ENCODE results near the gene C3orf85. TPM values are rescaled to one million over a fixed set of nuclear protein-coding genes. Genes with fewer than 3 reads are reported as not detected.

The C3orf85 gene
- total RNA-seq, 1 donor from 2014 or later = not detected

DNA sequence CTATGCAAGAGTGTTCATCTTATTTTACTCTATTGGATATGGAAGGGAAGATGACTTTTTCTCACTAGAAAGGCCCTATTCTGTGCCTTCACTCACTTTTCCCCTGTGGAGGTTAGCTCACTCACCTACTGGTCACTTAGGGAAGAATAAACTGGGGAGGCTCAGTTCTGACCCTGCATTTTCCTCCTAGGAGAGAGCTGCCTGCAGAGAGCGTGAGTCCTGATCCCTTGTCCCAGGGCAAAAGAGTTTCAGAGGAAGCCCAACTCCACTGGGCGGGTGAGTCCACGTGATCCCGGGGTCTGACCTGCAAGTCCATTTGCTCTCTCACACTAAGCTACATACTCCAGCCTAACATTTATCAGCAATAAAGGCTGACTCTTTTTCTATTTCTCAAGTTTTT lies 26.9 kb upstream of the C3orf85 start:
- Histone ChIP-seq H3K27ac (no peak overlapping the region), H3K36me3 (no peaks in the 10 kb centered on the region), H3K27me3 (no peaks in the 10 kb centered on the region), H3K4me1 (no peaks in the 10 kb centered on the region), H3K9me3 (no peaks in the 10 kb centered on the region), H3K4me3 (no peak overlapping the region)
- no peak for ATAC-seq
- DNase-seq = no peak
- intact Hi-C loops (cut with DNase I) = no loop called here
- TF ChIP-seq, protein P1, sequence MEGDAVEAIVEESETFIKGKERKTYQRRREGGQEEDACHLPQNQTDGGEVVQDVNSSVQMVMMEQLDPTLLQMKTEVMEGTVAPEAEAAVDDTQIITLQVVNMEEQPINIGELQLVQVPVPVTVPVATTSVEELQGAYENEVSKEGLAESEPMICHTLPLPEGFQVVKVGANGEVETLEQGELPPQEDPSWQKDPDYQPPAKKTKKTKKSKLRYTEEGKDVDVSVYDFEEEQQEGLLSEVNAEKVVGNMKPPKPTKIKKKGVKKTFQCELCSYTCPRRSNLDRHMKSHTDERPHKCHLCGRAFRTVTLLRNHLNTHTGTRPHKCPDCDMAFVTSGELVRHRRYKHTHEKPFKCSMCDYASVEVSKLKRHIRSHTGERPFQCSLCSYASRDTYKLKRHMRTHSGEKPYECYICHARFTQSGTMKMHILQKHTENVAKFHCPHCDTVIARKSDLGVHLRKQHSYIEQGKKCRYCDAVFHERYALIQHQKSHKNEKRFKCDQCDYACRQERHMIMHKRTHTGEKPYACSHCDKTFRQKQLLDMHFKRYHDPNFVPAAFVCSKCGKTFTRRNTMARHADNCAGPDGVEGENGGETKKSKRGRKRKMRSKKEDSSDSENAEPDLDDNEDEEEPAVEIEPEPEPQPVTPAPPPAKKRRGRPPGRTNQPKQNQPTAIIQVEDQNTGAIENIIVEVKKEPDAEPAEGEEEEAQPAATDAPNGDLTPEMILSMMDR (IDR thresholded peaks at IDR 0.05) = no peak

DNA sequence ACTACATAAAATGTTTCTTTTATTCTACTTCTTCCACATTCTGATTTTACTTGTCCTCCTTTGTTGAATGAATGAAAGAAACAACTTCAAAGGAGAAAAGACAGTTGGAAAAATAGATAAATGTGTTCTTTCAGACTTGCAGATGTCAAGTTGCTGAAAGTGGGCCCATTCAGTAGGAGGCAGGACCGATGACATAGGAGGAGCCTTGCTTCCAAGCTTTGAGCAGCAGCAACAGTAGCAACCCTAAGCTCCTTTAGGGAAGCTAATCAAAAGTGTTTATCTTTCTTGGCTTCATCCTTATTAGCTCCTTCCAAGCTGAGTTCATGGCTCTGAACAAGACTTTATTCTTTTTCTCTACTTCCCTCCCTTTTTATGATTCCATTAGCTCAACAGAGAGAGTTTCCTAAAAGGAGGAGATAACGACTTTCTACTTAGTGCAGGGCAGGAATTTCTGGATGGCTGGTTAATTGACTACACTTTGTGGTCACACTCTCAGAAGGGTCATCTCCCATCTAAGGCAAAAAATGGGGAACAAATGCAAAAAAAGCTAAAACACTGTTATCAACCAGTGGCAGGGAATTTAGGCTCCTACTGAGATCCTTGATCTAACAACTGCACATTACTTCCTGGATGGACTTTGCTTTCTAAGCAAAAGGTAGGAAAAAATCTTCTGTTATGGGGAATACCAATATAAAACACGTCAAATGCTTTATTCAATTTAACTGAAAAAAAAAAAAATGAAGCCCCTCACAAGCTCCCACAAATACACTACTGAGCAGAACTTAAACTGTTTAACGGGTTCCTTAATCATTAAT lies 23.4 kb upstream of the C3orf85 start:
- intact Hi-C loops (cut with DNase I) = no loop called here
- DNase-seq = no peak

DNA sequence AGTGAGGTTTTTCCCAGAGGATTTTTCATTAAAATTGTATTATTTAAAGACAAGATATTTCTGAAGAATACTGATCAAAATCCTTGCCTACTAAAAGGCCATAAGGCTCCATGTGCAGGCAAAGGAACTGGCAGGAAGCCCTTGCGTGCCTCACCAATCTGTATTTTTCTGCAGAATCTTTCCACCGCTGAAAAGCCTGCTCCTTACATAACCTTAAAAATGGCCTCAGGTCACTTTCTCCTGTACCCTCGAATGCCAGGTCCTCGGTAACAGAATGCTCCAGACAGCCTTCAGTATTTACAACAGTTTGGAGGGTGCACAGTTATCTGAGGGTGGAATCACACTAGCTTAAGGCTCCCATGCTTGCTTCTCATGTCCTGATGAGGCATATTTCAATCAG lies 21.8 kb upstream of the C3orf85 start:
- no peaks in the 10 kb centered on the region for H3K36me3 ChIP-seq
- H3K27ac ChIP-seq = no peak overlapping the region
- no peak overlapping the region for H3K4me3 ChIP-seq
- no peaks in the 10 kb centered on the region for H3K9me3 ChIP-seq
- no peaks in the 10 kb centered on the region for H3K4me1 ChIP-seq
- ATAC-seq = no peak
- intact Hi-C loops (cut with DNase I) = no loop called here
- no peaks in the 10 kb centered on the region for H3K27me3 ChIP-seq
- TF ChIP-seq, protein P1 (IDR thresholded peaks at IDR 0.05) = no peak
- DNase-seq = no peak

More for the DNA sequence above, 23.4 kb upstream of the C3orf85 start:
- Histone ChIP-seq H3K4me3 (no peak overlapping the region), H3K27ac (no peak overlapping the region), H3K4me1 (no peaks in the 10 kb centered on the region), H3K9me3 (no peaks in the 10 kb centered on the region), H3K27me3 (no peaks in the 10 kb centered on the region), H3K36me3 (no peaks in the 10 kb centered on the region)
- TF ChIP-seq, protein P1 (IDR thresholded peaks at IDR 0.05) = no peak
- no peak for ATAC-seq

DNA sequence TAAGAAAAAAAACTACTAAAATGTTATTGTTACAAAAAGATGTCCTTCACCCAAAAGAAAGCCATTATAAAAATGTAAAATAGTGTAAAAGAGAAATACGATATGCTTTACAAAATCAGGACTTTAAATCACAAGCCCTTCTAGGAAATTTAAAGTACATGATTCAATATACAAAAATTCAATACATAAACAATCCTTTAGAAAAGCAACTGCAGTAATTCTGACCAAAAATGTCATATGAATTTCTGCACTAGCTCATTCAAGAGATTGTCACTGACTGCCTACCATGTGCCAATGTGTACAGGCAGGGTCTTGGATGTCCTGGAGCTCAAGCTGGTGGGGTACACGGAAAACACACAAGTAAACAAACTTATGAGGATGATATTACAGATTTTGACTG lies 21.1 kb upstream of the C3orf85 start:
- ATAC-seq = no peak
- intact Hi-C loops (cut with DNase I) = no loop called here
- H3K9me3 ChIP-seq = no peaks in the 10 kb centered on the region

DNA sequence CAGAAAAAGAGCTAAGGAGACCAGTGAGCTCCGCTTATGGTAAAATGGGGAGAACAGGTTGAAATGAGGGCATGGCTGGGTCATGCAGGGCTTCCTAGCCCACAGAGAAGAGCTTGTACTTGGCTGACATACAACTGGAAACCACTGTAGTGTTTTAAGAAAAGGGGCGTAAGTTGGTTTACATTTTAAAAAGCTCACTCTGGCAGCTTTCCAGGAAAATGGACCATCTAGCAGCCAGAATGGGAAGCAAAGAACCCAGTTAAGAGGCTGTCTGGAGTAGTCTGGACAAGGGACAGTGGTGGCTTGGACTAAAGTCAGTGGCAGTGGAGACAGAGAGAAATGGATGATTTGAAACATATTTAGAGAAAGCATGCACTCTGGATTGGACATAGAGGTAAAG lies 20.5 kb upstream of the C3orf85 start:
- TF ChIP-seq, protein P1 (IDR thresholded peaks at IDR 0.05) = no peak
- no peak for DNase-seq
- no peaks in the 10 kb centered on the region for H3K36me3 ChIP-seq
- intact Hi-C loops (cut with DNase I) = no loop called here
- no peak for ATAC-seq
- H3K9me3 ChIP-seq = no peaks in the 10 kb centered on the region
- no peak overlapping the region for H3K27ac ChIP-seq
- no peaks in the 10 kb centered on the region for H3K27me3 ChIP-seq
- H3K4me3 ChIP-seq = no peak overlapping the region
- H3K4me1 ChIP-seq = no peaks in the 10 kb centered on the region

More for the DNA sequence above, 21.1 kb upstream of the C3orf85 start:
- DNase-seq = no peak
- H3K27me3 ChIP-seq = no peaks in the 10 kb centered on the region
- H3K36me3 ChIP-seq = no peaks in the 10 kb centered on the region
- no peak overlapping the region for H3K27ac ChIP-seq
- no peaks in the 10 kb centered on the region for H3K4me1 ChIP-seq
- TF ChIP-seq, protein P1 (IDR thresholded peaks at IDR 0.05) = no peak
- H3K4me3 ChIP-seq = no peak overlapping the region
